Neural progenitor cell (in vitro differentiated cells): ENCODE measurements around the gene SLC38A1. TPM values are rescaled to one million over a fixed set of nuclear protein-coding genes. Genes with fewer than 3 reads are reported as not detected.
A peak's percentile ranks its signal among the peaks of the same experiment; 100 is the strongest.

ENCODE experiments used
- DNase-seq: peaks from one replicate; pipeline ENCODE4 v3.0.0-alpha.2; 2016; ENCODE audit warnings: low spot score
- H2AFZ ChIP-seq: fragments of 200-600 bp; sonication (generic); replicated peaks from 2 replicates; pipeline ENCODE4 v1.6.1; 2016; ENCODE audit warnings: antibody characterized with exemption
- H3F3A ChIP-seq: fragments of 200-600 bp; sonication (generic); 2 replicates; pipeline ENCODE4 v1.6.1; 2016; ENCODE audit warnings: antibody characterized with exemption, low read depth
- H3K27ac ChIP-seq: fragments of 200-600 bp; sonication (generic); 2 replicates; pipeline ENCODE4 v1.5.1; 2016; ENCODE audit warnings: mild to moderate bottlenecking
- H3K27me3 ChIP-seq: fragments of 200-600 bp; sonication (generic); 2 replicates; pipeline ENCODE4 v1.6.1; 2016; ENCODE audit warnings: mild to moderate bottlenecking, moderate library complexity
- H3K36me3 ChIP-seq: fragments of 200-600 bp; sonication (generic); 2 replicates; pipeline ENCODE4 v1.5.1; 2016
- H3K4me1 ChIP-seq: fragments of 200-600 bp; sonication (generic); 2 replicates; pipeline ENCODE4 v1.6.1; 2016; ENCODE audit warnings: mixed run types
- H3K4me2 ChIP-seq: fragments of 200-600 bp; sonication (generic); 2 replicates; pipeline ENCODE4 v1.6.1; 2016
- H3K4me3 ChIP-seq: fragments of 200-600 bp; sonication (generic); 2 replicates; pipeline ENCODE4 v1.5.1; 2016
- H3K79me2 ChIP-seq: fragments of 200-600 bp; sonication (generic); 2 replicates; pipeline ENCODE4 v1.6.1; 2016; ENCODE audit warnings: low read depth
- H3K9ac ChIP-seq: fragments of 200-600 bp; sonication (generic); 2 replicates; pipeline ENCODE4 v1.6.1; 2016
- H3K9me3 ChIP-seq: fragments of 200-600 bp; sonication (generic); 2 replicates; pipeline ENCODE4 v1.5.1; 2016; ENCODE audit warnings: low read depth
- H4K20me1 ChIP-seq: fragments of 200-600 bp; sonication (generic); 2 replicates; pipeline ENCODE4 v1.6.1; 2016; ENCODE audit warnings: low read depth
- H3K27ac Mint-ChIP-seq: 3 replicates; pipeline ENCODE4 v1.8.0; 2021; ENCODE audit warnings: mixed read lengths
- H3K27me3 Mint-ChIP-seq: 2 replicates; pipeline ENCODE4 v1.8.0; 2022; ENCODE audit warnings: low read depth, mild to moderate bottlenecking, inconsistent platforms, moderate library complexity, mixed read lengths; ENCODE audit not compliant: insufficient read depth
- H3K36me3 Mint-ChIP-seq: 3 replicates; pipeline ENCODE4 v1.8.0; 2021; ENCODE audit warnings: mixed read lengths
- H3K4me1 Mint-ChIP-seq: 3 replicates; pipeline ENCODE4 v1.8.0; 2021; ENCODE audit warnings: mixed read lengths
- H3K4me3 Mint-ChIP-seq: 3 replicates; pipeline ENCODE4 v1.8.0; 2021; ENCODE audit warnings: mild to moderate bottlenecking, moderate library complexity, mixed read lengths
- H3K9me3 Mint-ChIP-seq: 3 replicates; pipeline ENCODE4 v1.8.0; 2020; ENCODE audit warnings: mixed read lengths
- CTCF ChIP-seq: fragments of 200-600 bp; sonication (generic); IDR thresholded peaks from 2 replicates; pipeline ENCODE4 v1.5.1; 2017; ENCODE audit warnings: antibody characterized with exemption, mild to moderate bottlenecking
- EZH2 ChIP-seq: fragments of 200-600 bp; sonication (generic); IDR thresholded peaks from 2 replicates; pipeline ENCODE4 v1.6.1; 2017; ENCODE audit warnings: antibody characterized with exemption, mild to moderate bottlenecking, moderate library complexity
- EZH2phosphoT487 ChIP-seq: fragments of 200-600 bp; sonication (generic); IDR thresholded peaks from 2 replicates; pipeline ENCODE4 v1.6.1; 2017; ENCODE audit warnings: antibody characterized with exemption
- total RNA-seq: library from RNA; depleted of rRNA; stranded (reverse); fragments of >200 nt; gene quantifications from 2 replicates; pipeline ENCODE4 v1.2.3, GENCODE V29; 2015; ENCODE audit warnings: low replicate concordance

SLC38A1 gene
- total RNA-seq, 1 donor from 2014 or later: 142 TPM

- Histone ChIP-seq H3K4me1 (peaks cover 50% of the 10 kb centered on the region), H3F3A (peaks cover under 1% of the 10 kb centered on the region), H4K20me1 (peaks cover 50% of the 10 kb centered on the region), H3K36me3 (peaks cover 3% of the 10 kb centered on the region), H3K9ac (no peak overlapping the region), H3K27ac (peak overlapping the region; percentile 36), H3K4me2 (peak overlapping the region; percentile 50), H3K27me3 (no peaks in the 10 kb centered on the region), H3K9me3 (no peaks in the 10 kb centered on the region), H3K4me3 (no peak overlapping the region), H2AFZ (no peak overlapping the region), H3K79me2 (peaks cover 100% of the 10 kb centered on the region)
- H3K27ac Mint-ChIP-seq: no peak overlapping the region
- H3K4me3 Mint-ChIP-seq: no peak overlapping the region
- no peak for DNase-seq
- no peaks in the 10 kb centered on the region for H3K27me3 Mint-ChIP-seq
- peaks cover 42% of the 10 kb centered on the region for H3K36me3 Mint-ChIP-seq
- peaks cover 30% of the 10 kb centered on the region for H3K9me3 Mint-ChIP-seq
- H3K4me1 Mint-ChIP-seq: peaks cover 9% of the 10 kb centered on the region
- TF ChIP-seq CTCF (no peak), EZH2phosphoT487 (no peak), EZH2 (no peak)
These were observed 9.1 kb downstream of the SLC38A1 start for GRCh38 chr12:46259713-46260112.

- TF ChIP-seq EZH2phosphoT487: no peak
- no peak for TF ChIP-seq EZH2
- no peak for TF ChIP-seq CTCF
- Mint-ChIP-seq H3K36me3 (peaks cover 49% of the 10 kb centered on the region), H3K27me3 (no peaks in the 10 kb centered on the region), H3K27ac (no peak overlapping the region), H3K4me1 (peaks cover 7% of the 10 kb centered on the region), H3K4me3 (no peak overlapping the region), H3K9me3 (peaks cover 36% of the 10 kb centered on the region)
- no peak overlapping the region for H3K9ac ChIP-seq
- H3K4me2 ChIP-seq: no peak overlapping the region
- H3K79me2 ChIP-seq: peaks cover 100% of the 10 kb centered on the region
- no peaks in the 10 kb centered on the region for H3K9me3 ChIP-seq
- peaks cover 10% of the 10 kb centered on the region for H3K36me3 ChIP-seq
- H3K27me3 ChIP-seq: no peaks in the 10 kb centered on the region
- no peak overlapping the region for H2AFZ ChIP-seq
- no peak overlapping the region for H3K4me3 ChIP-seq
- H3K27ac ChIP-seq: no peak overlapping the region
- H3K4me1 ChIP-seq: peaks cover 43% of the 10 kb centered on the region
- peaks cover 7% of the 10 kb centered on the region for H3F3A ChIP-seq
- no peak for DNase-seq
- peaks cover 44% of the 10 kb centered on the region for H4K20me1 ChIP-seq
These were observed 9.8 kb downstream of the SLC38A1 start for GRCh38 chr12:46259071-46259470.

DNA sequence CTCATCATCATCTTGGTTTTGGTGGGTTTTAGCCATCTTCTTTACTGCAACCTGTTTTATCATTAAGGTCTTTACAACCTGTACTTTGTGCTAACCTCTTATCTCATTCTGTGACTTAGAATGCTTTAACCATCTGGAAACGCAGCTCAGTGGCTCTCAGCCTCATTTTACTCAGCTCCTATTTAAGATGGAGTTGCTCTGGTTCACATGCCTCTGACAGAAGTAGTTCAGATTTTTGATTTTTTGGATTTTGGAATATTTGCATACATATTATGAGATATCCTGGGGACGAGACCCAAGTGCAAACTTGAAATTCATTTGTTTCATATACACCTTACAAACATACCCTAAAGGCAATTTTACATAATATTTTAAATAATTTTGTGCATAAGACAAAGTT lies 10.7 kb downstream of the SLC38A1 start:
- DNase-seq: no peak
- Histone ChIP-seq H3K9ac (no peak overlapping the region), H3K4me1 (peaks cover 34% of the 10 kb centered on the region), H4K20me1 (peaks cover 35% of the 10 kb centered on the region), H3K36me3 (peaks cover 10% of the 10 kb centered on the region), H3K79me2 (peaks cover 100% of the 10 kb centered on the region), H3K4me3 (no peak overlapping the region), H3K27ac (no peak overlapping the region), H3K9me3 (no peaks in the 10 kb centered on the region), H3K27me3 (no peaks in the 10 kb centered on the region), H3K4me2 (no peak overlapping the region), H2AFZ (no peak overlapping the region), H3F3A (peaks cover 7% of the 10 kb centered on the region)
- no peak for TF ChIP-seq EZH2
- TF ChIP-seq EZH2phosphoT487: no peak
- TF ChIP-seq CTCF: no peak
- Mint-ChIP-seq H3K4me1 (no peaks in the 10 kb centered on the region), H3K4me3 (no peak overlapping the region), H3K27me3 (no peaks in the 10 kb centered on the region), H3K36me3 (peaks cover 58% of the 10 kb centered on the region), H3K9me3 (peaks cover 42% of the 10 kb centered on the region), H3K27ac (no peak overlapping the region)
